ENCODE data around the gene LLGL2. TPM values are rescaled to one million over a fixed set of nuclear protein-coding genes. Genes with fewer than 3 reads are reported as not detected.

LLGL2 gene
- total RNA-seq, 1 experiment from 2014 or later: 156 TPM

DNA sequence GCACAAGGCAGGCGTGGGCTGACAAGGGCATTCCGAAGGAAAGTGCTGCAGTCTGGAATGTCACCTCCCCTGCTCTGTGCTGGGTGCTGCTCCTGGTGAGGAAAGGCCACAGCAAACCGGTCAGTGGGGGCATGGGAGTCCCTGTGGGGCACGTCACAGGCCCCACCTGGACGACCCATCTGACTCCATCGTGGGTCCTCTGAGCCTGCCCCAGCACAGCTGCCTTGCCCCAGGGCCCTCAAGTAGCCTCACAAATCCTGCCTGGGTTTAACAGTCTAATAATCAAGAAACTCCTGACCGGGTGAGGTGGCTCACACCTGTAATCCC is 59.3 kb downstream of the LLGL2 start:
- TF ChIP-seq, protein P1, sequence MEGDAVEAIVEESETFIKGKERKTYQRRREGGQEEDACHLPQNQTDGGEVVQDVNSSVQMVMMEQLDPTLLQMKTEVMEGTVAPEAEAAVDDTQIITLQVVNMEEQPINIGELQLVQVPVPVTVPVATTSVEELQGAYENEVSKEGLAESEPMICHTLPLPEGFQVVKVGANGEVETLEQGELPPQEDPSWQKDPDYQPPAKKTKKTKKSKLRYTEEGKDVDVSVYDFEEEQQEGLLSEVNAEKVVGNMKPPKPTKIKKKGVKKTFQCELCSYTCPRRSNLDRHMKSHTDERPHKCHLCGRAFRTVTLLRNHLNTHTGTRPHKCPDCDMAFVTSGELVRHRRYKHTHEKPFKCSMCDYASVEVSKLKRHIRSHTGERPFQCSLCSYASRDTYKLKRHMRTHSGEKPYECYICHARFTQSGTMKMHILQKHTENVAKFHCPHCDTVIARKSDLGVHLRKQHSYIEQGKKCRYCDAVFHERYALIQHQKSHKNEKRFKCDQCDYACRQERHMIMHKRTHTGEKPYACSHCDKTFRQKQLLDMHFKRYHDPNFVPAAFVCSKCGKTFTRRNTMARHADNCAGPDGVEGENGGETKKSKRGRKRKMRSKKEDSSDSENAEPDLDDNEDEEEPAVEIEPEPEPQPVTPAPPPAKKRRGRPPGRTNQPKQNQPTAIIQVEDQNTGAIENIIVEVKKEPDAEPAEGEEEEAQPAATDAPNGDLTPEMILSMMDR (conservative IDR thresholded peaks at IDR 0.05): no peak
- TF ChIP-seq EZH2 (IDR thresholded peaks at IDR 0.05; ENCODE audit: low read depth): no peak
- Histone ChIP-seq H3K9me3 (ENCODE audit: insufficient read depth, low read depth) (no peaks in the 10 kb centered on the region), H3K27me3 (ENCODE audit: insufficient read depth, low read depth) (no peaks in the 10 kb centered on the region), H3K36me3 (ENCODE audit: low read depth) (no peaks in the 10 kb centered on the region), H3K79me2 (ENCODE audit: low read depth) (no peaks in the 10 kb centered on the region), H3K4me2 (no peak overlapping the region), H3F3A (ENCODE audit: insufficient read depth, low read depth) (peaks cover 9% of the 10 kb centered on the region; the same call in 1 of the 2 replicates), H3K4me1 (replicated peaks; ENCODE audit: insufficient read depth) (no peaks in the 10 kb centered on the region), H3K9me2 (ENCODE audit: insufficient read depth) (no peaks in the 10 kb centered on the region), H4K20me1 (ENCODE audit: insufficient read depth) (no peaks in the 10 kb centered on the region), H3K4me3 (no peak overlapping the region), H3K27ac (no peak overlapping the region), H2AFZ (no peak overlapping the region)
- intact Hi-C loops (cut with micrococcal nuclease; ENCODE audit: unreplicated experiment): loop anchor here (5.0 kb wide), 1 partner anchor 38 kb away; no protein-coding TSS in a partner anchor
- ChIA-PET POLR2A (ENCODE audit: unreplicated experiment) (no interaction called here), CTCF (interaction anchor here (1.2 kb wide), 1 partner anchor 17 kb away, joined by 3 read pairs; no protein-coding TSS in a partner anchor)
- no peak for DNase-seq
- BruUV-seq (replicated peaks): no TSS peak

DNA sequence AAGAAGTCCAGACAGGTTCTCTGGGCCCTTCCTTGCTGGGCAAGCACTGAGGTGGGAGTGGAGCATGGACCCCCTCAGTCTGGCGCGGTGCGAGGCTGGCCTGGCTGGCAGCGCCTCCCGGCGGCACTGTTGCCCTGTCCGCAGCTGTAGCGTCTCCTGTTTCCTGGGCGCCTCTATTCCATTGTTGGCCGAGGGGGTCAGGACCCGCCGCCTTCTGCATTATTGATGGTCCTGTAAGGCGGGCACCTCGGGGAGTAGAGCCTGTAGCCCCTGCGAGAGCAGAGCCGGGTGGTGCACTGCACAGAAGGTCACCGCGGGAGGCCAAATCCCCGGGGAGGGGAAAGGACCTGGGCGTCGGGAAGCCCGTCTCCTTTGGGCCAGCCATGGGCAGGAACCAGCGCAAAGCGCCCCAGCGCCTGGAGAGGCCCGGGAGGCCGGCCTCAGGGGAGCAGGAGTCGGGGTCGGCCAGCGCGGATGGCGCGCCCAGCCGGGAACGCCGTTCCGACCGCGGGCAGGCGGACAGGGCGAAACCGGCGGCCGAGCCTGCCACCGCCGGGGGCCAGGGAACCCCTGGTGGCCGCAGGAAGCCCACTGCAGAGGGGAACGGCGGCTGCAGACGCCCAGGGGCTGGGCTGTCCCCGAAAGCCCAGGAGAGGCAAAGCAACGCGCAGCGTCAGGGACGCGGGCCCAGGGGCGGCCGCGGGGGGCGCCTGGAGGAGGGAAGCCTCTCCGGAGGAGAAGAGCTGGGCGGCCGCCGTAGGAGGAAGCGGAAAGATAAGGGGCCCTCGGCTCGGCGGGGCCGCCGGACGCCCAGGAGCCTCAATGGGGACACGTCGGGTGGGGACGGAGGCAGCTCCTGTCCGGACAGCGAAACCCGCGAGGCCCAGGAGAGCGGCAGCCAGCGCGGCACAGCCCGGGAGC is 62.4 kb downstream of the LLGL2 start, which contains the start of gene MYO15B:
Gene MYO15B (plus strand): TSS at position 126 of the 921 bp plus-strand sequence. CDS start 258 bp downstream, at position 384.
- ChIA-PET CTCF (interaction anchor here (0.5 kb wide), 1 partner anchor 350 kb away, joined by 3 read pairs; no protein-coding TSS in a partner anchor), POLR2A (ENCODE audit: unreplicated experiment) (interaction anchor here (0.5 kb wide), 1 partner anchor 56 kb away, joined by 3 read pairs; no protein-coding TSS in a partner anchor)
- H3K4me1 ChIP-seq (replicated peaks; ENCODE audit: insufficient read depth): no peaks in the 10 kb centered on the region
- no peaks in the 10 kb centered on the region for H3K27me3 ChIP-seq (ENCODE audit: insufficient read depth, low read depth)
- BruUV-seq (replicated peaks): TSS peak; percentile 19
- H3K36me3 ChIP-seq (ENCODE audit: low read depth): no peaks in the 10 kb centered on the region
- no peak within 1 kb of the TSS for H3K27ac ChIP-seq
- H3K79me2 ChIP-seq (ENCODE audit: low read depth): no peaks in the 10 kb centered on the region
- peak within 1 kb of the TSS; percentile 35; the same call in 1 of the 2 replicates for H3K4me3 ChIP-seq
- intact Hi-C loops (cut with micrococcal nuclease; ENCODE audit: unreplicated experiment): loop anchor here (2.0 to 5.0 kb wide), 2 partner anchors 41 to 63 kb away; partner anchors contain the start of gene LLGL2
- peaks cover 11% of the 10 kb centered on the region; the same call in 1 of the 2 replicates for H3F3A ChIP-seq (ENCODE audit: insufficient read depth, low read depth)
- no peak for DNase-seq
- H3K9me3 ChIP-seq (ENCODE audit: insufficient read depth, low read depth): no peaks in the 10 kb centered on the region
- H3K4me2 ChIP-seq: peak within 1 kb of the TSS; percentile 66
- TF ChIP-seq EZH2 (IDR thresholded peaks at IDR 0.05; ENCODE audit: low read depth): no peak
- TF ChIP-seq, protein P1 (conservative IDR thresholded peaks at IDR 0.05): no peak
- H2AFZ ChIP-seq: 0 out of 2 replicates have a peak within 1 kb of the TSS, but pooled peaks have one; percentile 39
- no peaks in the 10 kb centered on the region for H3K9me2 ChIP-seq (ENCODE audit: insufficient read depth)
- no peaks in the 10 kb centered on the region for H4K20me1 ChIP-seq (ENCODE audit: insufficient read depth)

DNA sequence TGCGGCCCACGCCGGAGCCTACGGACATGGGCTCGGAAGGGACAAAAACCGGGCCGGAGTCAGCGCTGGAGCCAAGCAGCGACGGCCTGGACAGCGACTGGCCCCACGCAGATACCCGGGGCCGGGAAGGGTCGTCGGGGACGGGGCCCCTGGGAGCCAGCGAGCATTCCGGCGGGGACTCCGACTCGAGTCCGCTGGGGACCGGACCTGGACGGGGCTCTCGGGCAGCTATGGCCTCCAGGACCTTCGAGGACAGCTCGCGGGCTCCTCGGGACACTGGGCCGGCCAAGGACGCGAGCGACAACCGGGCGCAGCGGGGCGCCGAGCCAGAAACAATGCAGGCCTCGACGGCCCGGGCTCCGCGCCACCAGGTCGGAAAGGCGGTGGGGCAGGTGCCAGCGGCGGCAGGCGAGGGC is 63.1 kb downstream of the LLGL2 start:
- Histone ChIP-seq H3K27ac (no peak overlapping the region), H3F3A (ENCODE audit: insufficient read depth, low read depth) (peaks cover 11% of the 10 kb centered on the region; the same call in 1 of the 2 replicates), H2AFZ (peak overlapping the region; percentile 39; the same call in 1 of the 2 replicates), H4K20me1 (ENCODE audit: insufficient read depth) (no peaks in the 10 kb centered on the region), H3K4me1 (replicated peaks; ENCODE audit: insufficient read depth) (no peaks in the 10 kb centered on the region), H3K4me2 (peak overlapping the region; percentile 66), H3K79me2 (ENCODE audit: low read depth) (no peaks in the 10 kb centered on the region), H3K4me3 (peak overlapping the region; percentile 35; the same call in 1 of the 2 replicates), H3K27me3 (ENCODE audit: insufficient read depth, low read depth) (no peaks in the 10 kb centered on the region), H3K36me3 (ENCODE audit: low read depth) (no peaks in the 10 kb centered on the region), H3K9me3 (ENCODE audit: insufficient read depth, low read depth) (no peaks in the 10 kb centered on the region), H3K9me2 (ENCODE audit: insufficient read depth) (no peaks in the 10 kb centered on the region)
- no peak for TF ChIP-seq EZH2 (IDR thresholded peaks at IDR 0.05; ENCODE audit: low read depth)
- TF ChIP-seq, protein P1 (conservative IDR thresholded peaks at IDR 0.05): no peak
- POLR2A ChIA-PET (ENCODE audit: unreplicated experiment): interaction anchor here (0.5 kb wide), 1 partner anchor 57 kb away, joined by 3 read pairs; no protein-coding TSS in a partner anchor
- no TSS peak for BruUV-seq (replicated peaks)
- DNase-seq: no peak
- intact Hi-C loops (cut with micrococcal nuclease; ENCODE audit: unreplicated experiment): loop anchor here (1.0 to 5.0 kb wide), 3 partner anchors 41 to 72 kb away; partner anchors contain the start of genes LLGL2 and TSEN54
- CTCF ChIA-PET: interaction anchor here (0.5 kb wide), 1 partner anchor 350 kb away, joined by 3 read pairs; no protein-coding TSS in a partner anchor

Measured in PC-9 (cell line).